ENCODE measurements around the gene NFKB1. TPM values are rescaled to one million over a fixed set of nuclear protein-coding genes. Genes with fewer than 3 reads are reported as not detected.

The NFKB1 gene
- total RNA-seq, 1 donor from 2014 or later = 19.0 TPM

- Histone ChIP-seq H3K4me3 (ENCODE audit: low read depth, low read length) (no peak overlapping the region), H3K36me3 (ENCODE audit: control insufficient read depth, insufficient read depth, low read length) (peaks cover 2% of the 10 kb centered on the region), H3K27me3 (ENCODE audit: control insufficient read depth, insufficient read depth, low read length) (no peaks in the 10 kb centered on the region)
- TF ChIP-seq CTCF (IDR thresholded peaks at IDR 0.05; ENCODE audit: insufficient read depth, low read length, severe bottlenecking) = no peak
- DNase-seq (ENCODE audit: low read depth) (no peak), FAIRE-seq (no peak)
These were observed 128.5 kb downstream of the NFKB1 start for GRCh38 chr4:102629673-102630072.

GRCh38 chr4:102631616-102632015, 130.5 kb downstream of the NFKB1 start:
- TF ChIP-seq CTCF (IDR thresholded peaks at IDR 0.05; ENCODE audit: insufficient read depth, low read length, severe bottlenecking) = no peak
- Histone ChIP-seq H3K27me3 (ENCODE audit: control insufficient read depth, insufficient read depth, low read length) (no peaks in the 10 kb centered on the region), H3K36me3 (ENCODE audit: control insufficient read depth, insufficient read depth, low read length) (peaks cover 2% of the 10 kb centered on the region), H3K4me3 (ENCODE audit: low read depth, low read length) (no peak overlapping the region)
- no peak for DNase-seq (ENCODE audit: low read depth)
- no peak for FAIRE-seq

- H3K27me3 ChIP-seq (ENCODE audit: control insufficient read depth, insufficient read depth, low read length) = no peaks in the 10 kb centered on the region
- no peak overlapping the region for H3K4me3 ChIP-seq (ENCODE audit: low read depth, low read length)
- H3K36me3 ChIP-seq (ENCODE audit: control insufficient read depth, insufficient read depth, low read length) = peaks cover 2% of the 10 kb centered on the region
- no peak for DNase-seq (ENCODE audit: low read depth)
- TF ChIP-seq CTCF (IDR thresholded peaks at IDR 0.05; ENCODE audit: insufficient read depth, low read length, severe bottlenecking) = no peak
- no peak for FAIRE-seq
These were observed 131.3 kb downstream of the NFKB1 start for GRCh38 chr4:102632241-102633065.

GRCh38 chr4:102633100-102633499, 131.9 kb downstream of the NFKB1 start:
- DNase-seq (ENCODE audit: low read depth) (no peak), FAIRE-seq (no peak)
- Histone ChIP-seq H3K4me3 (ENCODE audit: low read depth, low read length) (no peak overlapping the region), H3K36me3 (ENCODE audit: control insufficient read depth, insufficient read depth, low read length) (peaks cover 2% of the 10 kb centered on the region), H3K27me3 (ENCODE audit: control insufficient read depth, insufficient read depth, low read length) (no peaks in the 10 kb centered on the region)
- no peak for TF ChIP-seq CTCF (IDR thresholded peaks at IDR 0.05; ENCODE audit: insufficient read depth, low read length, severe bottlenecking)

- FAIRE-seq (no peak), DNase-seq (ENCODE audit: low read depth) (no peak)
- no peak for TF ChIP-seq CTCF (IDR thresholded peaks at IDR 0.05; ENCODE audit: insufficient read depth, low read length, severe bottlenecking)
- Histone ChIP-seq H3K36me3 (ENCODE audit: control insufficient read depth, insufficient read depth, low read length) (peaks cover 3% of the 10 kb centered on the region), H3K27me3 (ENCODE audit: control insufficient read depth, insufficient read depth, low read length) (no peaks in the 10 kb centered on the region), H3K4me3 (ENCODE audit: low read depth, low read length) (no peak overlapping the region)
These were observed 136.2 kb downstream of the NFKB1 start for GRCh38 chr4:102637391-102637790.

GRCh38 chr4:102638621-102639020, 137.5 kb downstream of the NFKB1 start:
- DNase-seq (ENCODE audit: low read depth) = no peak
- no peak for TF ChIP-seq CTCF (IDR thresholded peaks at IDR 0.05; ENCODE audit: insufficient read depth, low read length, severe bottlenecking)
- H3K4me3 ChIP-seq (ENCODE audit: low read depth, low read length) = no peak overlapping the region
- no peaks in the 10 kb centered on the region for H3K27me3 ChIP-seq (ENCODE audit: control insufficient read depth, insufficient read depth, low read length)
- H3K36me3 ChIP-seq (ENCODE audit: control insufficient read depth, insufficient read depth, low read length) = peaks cover 1% of the 10 kb centered on the region
- peak; percentile 36 for FAIRE-seq

Measured in bronchial epithelial cell (primary cell).